ENCODE results near the gene CYTH4. TPM values are rescaled to one million over a fixed set of nuclear protein-coding genes. Genes with fewer than 3 reads are reported as not detected.

CYTH4 gene
- total and polyA plus RNA-seq, 2 of the 13 experiments (the other 11 are each of a cell fraction or from before 2014, with no cell fraction given): not detected

DNA sequence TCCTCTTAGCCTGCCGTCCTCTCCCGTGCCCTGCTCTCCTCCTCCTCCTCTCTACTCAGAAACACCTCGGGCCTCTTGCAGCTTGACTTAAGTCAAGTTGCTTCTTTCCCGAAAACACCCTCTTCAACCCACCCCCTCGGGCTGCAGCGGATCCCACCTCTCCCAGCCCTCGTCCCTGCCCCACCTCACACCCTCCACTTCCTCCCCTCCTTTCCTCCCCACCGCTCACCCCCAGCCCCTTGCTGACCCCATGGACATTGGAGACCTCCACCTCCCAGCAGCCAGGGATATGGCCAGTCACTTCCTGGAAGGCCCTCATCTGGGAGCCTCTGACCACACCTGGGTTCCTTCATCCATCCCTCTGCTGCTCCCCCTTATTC is 8.5 kb upstream of the CYTH4 start:
- intact Hi-C loops (cut with micrococcal nuclease; ENCODE audit: unreplicated experiment): no loop called here
- ChIA-PET POLR2A (no interaction called here), CTCF (ENCODE audit: low intra/inter-chr PET ratio, low total read pairs) (no interaction called here)
- Histone ChIP-seq H3K4me2 (ENCODE audit: low read depth, low read length) (no peak overlapping the region), H2AFZ (ENCODE audit: low read length) (no peak overlapping the region), H3K4me1 (ENCODE audit: insufficient read depth, low read length) (no peaks in the 10 kb centered on the region; the same call in 1 of the 2 replicates), H3K27me3 (ENCODE audit: control insufficient read depth in 1 of 2, insufficient read depth in 2 of 2, low read length in 2 of 2) (peaks cover 2 to 51% of the 10 kb centered on the region in 2 experiments; a peak in 4 of 5 replicates), H3K9me3 (ENCODE audit: low read length) (no peaks in the 10 kb centered on the region), H3K27ac (ENCODE audit: extremely low read length, insufficient read depth, low read length) (no peak overlapping the region), H3K79me2 (ENCODE audit: insufficient read depth, low read length) (no peaks in the 10 kb centered on the region), H4K20me1 (ENCODE audit: insufficient read depth, low read length) (no peaks in the 10 kb centered on the region), H3K36me3 (replicated peaks in 1 of 2; ENCODE audit: control insufficient read depth in 1 of 2, insufficient read depth in 2 of 2, low read length in 2 of 2) (no peaks in the 10 kb centered on the region), H3K4me3 (replicated peaks in 1 of 3; ENCODE audit: insufficient read depth in 1 of 3, low read depth in 2 of 3, low read length in 3 of 3) (no peak overlapping the region), H3K9ac (ENCODE audit: insufficient read depth, low read depth, low read length) (no peak overlapping the region)
- no TSS peak for BruUV-seq (replicated peaks)
- in situ Hi-C loops (cut with HindIII; ENCODE audit: extremely low pct_ligation_motif_present, low pct_unique_long_range_greater_than_20kb): no loop called here
- ATAC-seq (no peak), FAIRE-seq (no peak), DNase-seq (ENCODE audit: low spot score) (no peak)
- no peak for TF ChIP-seq HOXA7 (CRISPR knock-in tag; IDR thresholded peaks at IDR 0.05)
- TF ChIP-seq MED13 (CRISPR knock-in tag; IDR thresholded peaks at IDR 0.05): no peak
- TF ChIP-seq, protein P1, sequence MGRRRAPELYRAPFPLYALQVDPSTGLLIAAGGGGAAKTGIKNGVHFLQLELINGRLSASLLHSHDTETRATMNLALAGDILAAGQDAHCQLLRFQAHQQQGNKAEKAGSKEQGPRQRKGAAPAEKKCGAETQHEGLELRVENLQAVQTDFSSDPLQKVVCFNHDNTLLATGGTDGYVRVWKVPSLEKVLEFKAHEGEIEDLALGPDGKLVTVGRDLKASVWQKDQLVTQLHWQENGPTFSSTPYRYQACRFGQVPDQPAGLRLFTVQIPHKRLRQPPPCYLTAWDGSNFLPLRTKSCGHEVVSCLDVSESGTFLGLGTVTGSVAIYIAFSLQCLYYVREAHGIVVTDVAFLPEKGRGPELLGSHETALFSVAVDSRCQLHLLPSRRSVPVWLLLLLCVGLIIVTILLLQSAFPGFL (CRISPR knock-in tag; IDR thresholded peaks at IDR 0.05): no peak
- TF ChIP-seq RBM22 (optimal IDR thresholded peaks at IDR 0.05; ENCODE audit: low read length): no peak
- no peak for TF ChIP-seq ZNF549 (CRISPR knock-in tag; IDR thresholded peaks at IDR 0.05)
- TF ChIP-seq NFRKB (IDR thresholded peaks at IDR 0.05): no peak
- no peak for TF ChIP-seq MBD4 (IDR thresholded peaks at IDR 0.05; ENCODE audit: borderline replicate concordance, low read length)
- TF ChIP-seq ZBTB1 (CRISPR knock-in tag; IDR thresholded peaks at IDR 0.05; ENCODE audit: borderline replicate concordance): no peak
- no peak for TF ChIP-seq SYNCRIP (IDR thresholded peaks at IDR 0.05; ENCODE audit: insufficient read depth, low read depth, low read length)
- no peak for TF ChIP-seq SMAD1 (CRISPR knock-in tag; IDR thresholded peaks at IDR 0.05; ENCODE audit: borderline replicate concordance, low read depth)
- TF ChIP-seq ZNF24 (IDR thresholded peaks at IDR 0.05): no peak
- TF ChIP-seq RXRB (CRISPR knock-in tag; IDR thresholded peaks at IDR 0.05; ENCODE audit: borderline replicate concordance): no peak
- TF ChIP-seq ZNF562 (CRISPR knock-in tag; IDR thresholded peaks at IDR 0.05; ENCODE audit: borderline replicate concordance): no peak
- 40% methylated on average over 8 of the region's 8 CpGs for WGBS (ENCODE audit: low lambda C conversion rate)
